HG03159 (cell line): ENCODE results near the gene LIPF.
"Not testable (repeated sequence)": the region's sequence is repeated elsewhere in the genome, so short reads cannot be mapped to it uniquely, and the experiment has no call there.

ENCODE experiments used
- ATAC-seq: cut with Tn5 transposase; IDR thresholded peaks from one replicate; pipeline ENCODE4 v1.9.1; 2021; ENCODE audit warnings: mild to moderate bottlenecking, moderate library complexity; ENCODE audit not compliant: unreplicated experiment

The LIPF gene

GRCh38 chr10:88676283-88677060 lies 12.2 kb downstream of the LIPF start:
- ATAC-seq, result no peak

GRCh38 chr10:88680958-88681357 lies 16.7 kb downstream of the LIPF start:
- no peak for ATAC-seq

GRCh38 chr10:88682491-88682890 lies 18.2 kb downstream of the LIPF start:
- ATAC-seq, result no peak

- no peak for ATAC-seq
These were observed 23.7 kb downstream of the LIPF start for GRCh38 chr10:88687853-88688467.

- no peak for ATAC-seq
These were observed 25.1 kb downstream of the LIPF start for GRCh38 chr10:88689366-88689765.

- no peak for ATAC-seq
These were observed 29.3 kb downstream of the LIPF start for GRCh38 chr10:88693392-88694020.

GRCh38 chr10:88702848-88703597 lies 38.8 kb downstream of the LIPF start:
- ATAC-seq, result no peak

- ATAC-seq, result no peak
These were observed 41.7 kb downstream of the LIPF start, which contains the start of gene LIPK for GRCh38 chr10:88705958-88706357. TSS of gene LIPK (plus strand) at chr10:88706249. CDS start at chr10:88724544, 18,295 bp downstream.

GRCh38 chr10:88707429-88708155 lies 43.4 kb downstream of the LIPF start:
- no peak for ATAC-seq

- ATAC-seq, result not testable (repeated sequence)
These were observed 45.1 kb downstream of the LIPF start for GRCh38 chr10:88709361-88709760.

- no peak for ATAC-seq
These were observed 51.3 kb downstream of the LIPF start for GRCh38 chr10:88715517-88715916.

GRCh38 chr10:88721392-88721791 lies 57.1 kb downstream of the LIPF start:
- no peak for ATAC-seq

GRCh38 chr10:88725798-88726197 lies 61.6 kb downstream of the LIPF start:
- peak; percentile 56 for ATAC-seq

- no peak for ATAC-seq
These were observed 64.0 kb downstream of the LIPF start for GRCh38 chr10:88728107-88728763.
